Neural progenitor cell (in vitro differentiated cells): ENCODE data around the gene PRDM12. TPM values are rescaled to one million over a fixed set of nuclear protein-coding genes. Genes with fewer than 3 reads are reported as not detected.

Experiments
- DNase-seq: peaks from one replicate; pipeline ENCODE4 v3.0.0-alpha.2; 2016; ENCODE audit warnings: low spot score
- H2AFZ ChIP-seq: fragments of 200-600 bp; sonication (generic); replicated peaks from 2 replicates; pipeline ENCODE4 v1.6.1; 2016; ENCODE audit warnings: antibody characterized with exemption
- H3F3A ChIP-seq: fragments of 200-600 bp; sonication (generic); 2 replicates; pipeline ENCODE4 v1.6.1; 2016; ENCODE audit warnings: antibody characterized with exemption, low read depth
- H3K27ac ChIP-seq: fragments of 200-600 bp; sonication (generic); 2 replicates; pipeline ENCODE4 v1.5.1; 2016; ENCODE audit warnings: mild to moderate bottlenecking
- H3K27me3 ChIP-seq: fragments of 200-600 bp; sonication (generic); 2 replicates; pipeline ENCODE4 v1.6.1; 2016; ENCODE audit warnings: mild to moderate bottlenecking, moderate library complexity
- H3K36me3 ChIP-seq: fragments of 200-600 bp; sonication (generic); 2 replicates; pipeline ENCODE4 v1.5.1; 2016
- H3K4me1 ChIP-seq: fragments of 200-600 bp; sonication (generic); 2 replicates; pipeline ENCODE4 v1.6.1; 2016; ENCODE audit warnings: mixed run types
- H3K4me2 ChIP-seq: fragments of 200-600 bp; sonication (generic); 2 replicates; pipeline ENCODE4 v1.6.1; 2016
- H3K4me3 ChIP-seq: fragments of 200-600 bp; sonication (generic); 2 replicates; pipeline ENCODE4 v1.5.1; 2016
- H3K79me2 ChIP-seq: fragments of 200-600 bp; sonication (generic); 2 replicates; pipeline ENCODE4 v1.6.1; 2016; ENCODE audit warnings: low read depth
- H3K9ac ChIP-seq: fragments of 200-600 bp; sonication (generic); 2 replicates; pipeline ENCODE4 v1.6.1; 2016
- H3K9me3 ChIP-seq: fragments of 200-600 bp; sonication (generic); 2 replicates; pipeline ENCODE4 v1.5.1; 2016; ENCODE audit warnings: low read depth
- H4K20me1 ChIP-seq: fragments of 200-600 bp; sonication (generic); 2 replicates; pipeline ENCODE4 v1.6.1; 2016; ENCODE audit warnings: low read depth
- H3K27ac Mint-ChIP-seq: 3 replicates; pipeline ENCODE4 v1.8.0; 2021; ENCODE audit warnings: mixed read lengths
- H3K27me3 Mint-ChIP-seq: 2 replicates; pipeline ENCODE4 v1.8.0; 2022; ENCODE audit warnings: low read depth, mild to moderate bottlenecking, inconsistent platforms, moderate library complexity, mixed read lengths; ENCODE audit not compliant: insufficient read depth
- H3K36me3 Mint-ChIP-seq: 3 replicates; pipeline ENCODE4 v1.8.0; 2021; ENCODE audit warnings: mixed read lengths
- H3K4me1 Mint-ChIP-seq: 3 replicates; pipeline ENCODE4 v1.8.0; 2021; ENCODE audit warnings: mixed read lengths
- H3K4me3 Mint-ChIP-seq: 3 replicates; pipeline ENCODE4 v1.8.0; 2021; ENCODE audit warnings: mild to moderate bottlenecking, moderate library complexity, mixed read lengths
- H3K9me3 Mint-ChIP-seq: 3 replicates; pipeline ENCODE4 v1.8.0; 2020; ENCODE audit warnings: mixed read lengths
- CTCF ChIP-seq: fragments of 200-600 bp; sonication (generic); IDR thresholded peaks from 2 replicates; pipeline ENCODE4 v1.5.1; 2017; ENCODE audit warnings: antibody characterized with exemption, mild to moderate bottlenecking
- EZH2 ChIP-seq: fragments of 200-600 bp; sonication (generic); IDR thresholded peaks from 2 replicates; pipeline ENCODE4 v1.6.1; 2017; ENCODE audit warnings: antibody characterized with exemption, mild to moderate bottlenecking, moderate library complexity
- EZH2phosphoT487 ChIP-seq: fragments of 200-600 bp; sonication (generic); IDR thresholded peaks from 2 replicates; pipeline ENCODE4 v1.6.1; 2017; ENCODE audit warnings: antibody characterized with exemption
- microRNA-seq: library from miRNA; unstranded; fragments of <30 nt; microRNA quantifications from one replicate; pipeline ENCODE4, GENCODE V29; 2016
- small RNA-seq: library from RNA; depleted of rRNA; stranded (forward); fragments of <200 nt; gene quantifications from one replicate; pipeline ENCODE3, GENCODE V24; 2015
- total RNA-seq: library from RNA; depleted of rRNA; stranded (reverse); fragments of >200 nt; gene quantifications from 2 replicates; pipeline ENCODE4 v1.2.3, GENCODE V29; 2015; ENCODE audit warnings: low replicate concordance

Gene PRDM12
- total RNA-seq, 1 donor from 2014 or later, result not detected

GRCh38 chr9:130729145-130729544, 64.8 kb downstream of the PRDM12 start:
- Histone ChIP-seq H4K20me1 (peaks cover 6% of the 10 kb centered on the region), H3K9me3 (no peaks in the 10 kb centered on the region), H3F3A (no peaks in the 10 kb centered on the region), H2AFZ (no peak overlapping the region), H3K9ac (no peak overlapping the region), H3K4me2 (no peak overlapping the region), H3K27me3 (no peaks in the 10 kb centered on the region), H3K36me3 (no peaks in the 10 kb centered on the region), H3K4me3 (no peak overlapping the region), H3K4me1 (peaks cover 4% of the 10 kb centered on the region), H3K79me2 (peaks cover 72% of the 10 kb centered on the region), H3K27ac (no peak overlapping the region)
- Mint-ChIP-seq H3K4me1 (peaks cover 3% of the 10 kb centered on the region), H3K4me3 (no peak overlapping the region), H3K36me3 (peaks cover 8% of the 10 kb centered on the region), H3K27ac (no peak overlapping the region), H3K27me3 (no peaks in the 10 kb centered on the region), H3K9me3 (peaks cover 7% of the 10 kb centered on the region)
- DNase-seq, result no peak
- no peak for TF ChIP-seq CTCF
- TF ChIP-seq EZH2phosphoT487, result no peak
- TF ChIP-seq EZH2, result no peak

GRCh38 chr9:130731355-130731754, 67.0 kb downstream of the PRDM12 start:
- Histone ChIP-seq H2AFZ (no peak overlapping the region), H3K27ac (no peak overlapping the region), H3K36me3 (no peaks in the 10 kb centered on the region), H3K4me2 (no peak overlapping the region), H3K27me3 (no peaks in the 10 kb centered on the region), H3K4me1 (peaks cover 4% of the 10 kb centered on the region), H4K20me1 (peaks cover 6% of the 10 kb centered on the region), H3K9ac (no peak overlapping the region), H3F3A (no peaks in the 10 kb centered on the region), H3K9me3 (no peaks in the 10 kb centered on the region), H3K4me3 (no peak overlapping the region), H3K79me2 (peaks cover 72% of the 10 kb centered on the region)
- no peak for TF ChIP-seq CTCF
- TF ChIP-seq EZH2, result no peak
- no peak for TF ChIP-seq EZH2phosphoT487
- Mint-ChIP-seq H3K36me3 (peaks cover 8% of the 10 kb centered on the region), H3K4me1 (peaks cover 3% of the 10 kb centered on the region), H3K27me3 (no peaks in the 10 kb centered on the region), H3K27ac (no peak overlapping the region), H3K4me3 (no peak overlapping the region), H3K9me3 (peaks cover 7% of the 10 kb centered on the region)
- DNase-seq, result no peak

GRCh38 chr9:130732136-130732535, 67.7 kb downstream of the PRDM12 start:
- no peaks in the 10 kb centered on the region for H3K27me3 Mint-ChIP-seq
- Histone ChIP-seq H3K79me2 (peaks cover 64% of the 10 kb centered on the region), H3K4me1 (peaks cover 4% of the 10 kb centered on the region), H3K27me3 (no peaks in the 10 kb centered on the region), H3F3A (no peaks in the 10 kb centered on the region), H2AFZ (no peak overlapping the region), H3K4me3 (no peak overlapping the region), H3K27ac (no peak overlapping the region), H3K4me2 (no peak overlapping the region), H3K9me3 (no peaks in the 10 kb centered on the region), H3K9ac (no peak overlapping the region), H4K20me1 (peaks cover 6% of the 10 kb centered on the region), H3K36me3 (no peaks in the 10 kb centered on the region)
- peaks cover 3% of the 10 kb centered on the region for H3K4me1 Mint-ChIP-seq
- H3K27ac Mint-ChIP-seq, result no peak overlapping the region
- H3K36me3 Mint-ChIP-seq, result peaks cover 8% of the 10 kb centered on the region
- peak; percentile 23 for TF ChIP-seq CTCF
- TF ChIP-seq EZH2phosphoT487, result no peak
- peaks cover 7% of the 10 kb centered on the region for H3K9me3 Mint-ChIP-seq
- H3K4me3 Mint-ChIP-seq, result no peak overlapping the region
- no peak for DNase-seq

Small RNA genes lying within 50 kb of the gene (microRNA-seq; reads per million reads assigned to microRNA genes)
- gene MIR6856, result not detected

Small RNA genes lying within 50 kb of the gene (small RNA-seq; reads per million reads assigned to genes)
- gene AL359092.1 (not detected), gene MIR6856 (not detected)

Other genes with a start within 250 kb of the PRDM12 start
- gene ASS1, start 219.6 kb upstream of the PRDM12 start, total RNA-seq, result 22.5 and 28.9 TPM in 2 replicates
- gene FUBP3, start 85.0 kb upstream of the PRDM12 start, total RNA-seq, result 65.2 and 87.2 TPM in 2 replicates
- gene EXOSC2, start 29.2 kb downstream of the PRDM12 start, total RNA-seq, result 59.1 and 75.5 TPM in 2 replicates
- 38.4 and 74.0 TPM in 2 replicates for gene ABL1, start 170.7 kb downstream of the PRDM12 start, total RNA-seq
- gene QRFP, start 232.2 kb downstream of the PRDM12 start, total RNA-seq, result not detected in 2 replicates